Trophoblast cell (in vitro differentiated cells and primary cell): ENCODE measurements around the gene GGTA1. TPM values are rescaled to one million over a fixed set of nuclear protein-coding genes. Genes with fewer than 3 reads are reported as not detected.
A peak's percentile ranks its signal among the peaks of the same experiment; 100 is the strongest.

Experiments
- DNase-seq, 2 donors: peaks; one replicate each; pipeline ENCODE4 v3.0.0-alpha.2; 2016
- H2AFZ ChIP-seq: 2 replicates; pipeline ENCODE4 v1.6.1; 2013; ENCODE audit warnings: low read length, moderate library complexity, mild to moderate bottlenecking; ENCODE audit not compliant: insufficient read depth, poor library complexity
- H2AK5ac ChIP-seq: 2 replicates; pipeline ENCODE4 v1.6.1; 2013; ENCODE audit warnings: mild to moderate bottlenecking, low read length
- H2BK120ac ChIP-seq: 2 replicates; pipeline ENCODE4 v1.6.1; 2013; ENCODE audit warnings: low read length, mild to moderate bottlenecking, moderate library complexity; ENCODE audit not compliant: insufficient read depth, poor library complexity
- H2BK12ac ChIP-seq: 2 replicates; pipeline ENCODE4 v1.6.1; 2013; ENCODE audit warnings: mild to moderate bottlenecking, low read length, moderate library complexity
- H2BK5ac ChIP-seq: 2 replicates; pipeline ENCODE4 v1.6.1; 2013; ENCODE audit warnings: low read length, low read depth, moderate library complexity, mild to moderate bottlenecking; ENCODE audit not compliant: poor library complexity
- H3K14ac ChIP-seq: 2 replicates; pipeline ENCODE4 v1.6.1; 2013; ENCODE audit warnings: mild to moderate bottlenecking, low read length
- H3K18ac ChIP-seq: 2 replicates; pipeline ENCODE4 v1.6.1; 2013; ENCODE audit warnings: mild to moderate bottlenecking, low read length
- H3K23ac ChIP-seq: 2 replicates; pipeline ENCODE4 v1.6.1; 2013; ENCODE audit warnings: low read length
- H3K27ac ChIP-seq: 2 replicates; pipeline ENCODE4 v1.5.1; 2013; ENCODE audit warnings: low read depth, mild to moderate bottlenecking, inconsistent platforms, low read length, moderate library complexity
- H3K27me3 ChIP-seq: 2 replicates; pipeline ENCODE4 v1.6.1; 2013; ENCODE audit warnings: inconsistent platforms, mild to moderate bottlenecking, low read length, moderate library complexity; ENCODE audit not compliant: insufficient read depth
- H3K36me3 ChIP-seq, 2 experiments: 1 replicate in 1 of 2; 2 replicates in 1 of 2; pipeline ENCODE4 v1.6.1; 2013; ENCODE audit warnings: low read length in 2 of 2, mild to moderate bottlenecking in 2 of 2, moderate library complexity in 1 of 2; ENCODE audit not compliant: insufficient read depth in 2 of 2, control insufficient read depth in 1 of 2
- H3K4ac ChIP-seq: 2 replicates; pipeline ENCODE4 v1.6.1; 2013; ENCODE audit warnings: low read depth, mild to moderate bottlenecking, low read length, moderate library complexity
- H3K4me1 ChIP-seq, 2 experiments: 1 replicate in 1 of 2; 2 replicates in 1 of 2; pipeline ENCODE4 v1.6.1; 2013; ENCODE audit warnings: low read length in 2 of 2, mild to moderate bottlenecking in 2 of 2, moderate library complexity in 1 of 2; ENCODE audit not compliant: insufficient read depth in 2 of 2, control insufficient read depth in 1 of 2
- H3K4me2 ChIP-seq: 2 replicates; pipeline ENCODE4 v1.6.1; 2013; ENCODE audit warnings: inconsistent platforms, mild to moderate bottlenecking, low read length, moderate library complexity
- H3K4me3 ChIP-seq: 2 replicates; pipeline ENCODE4 v1.5.1; 2013; ENCODE audit warnings: mild to moderate bottlenecking, low read depth, low read length, inconsistent platforms
- H3K79me1 ChIP-seq: one replicate; pipeline ENCODE4 v1.6.1; 2013; ENCODE audit warnings: low read length
- H3K79me2 ChIP-seq: 2 replicates; pipeline ENCODE4 v1.6.1; 2013; ENCODE audit warnings: low read length, mild to moderate bottlenecking; ENCODE audit not compliant: control insufficient read depth, insufficient read depth, poor library complexity
- H3K9ac ChIP-seq: 2 replicates; pipeline ENCODE4 v1.6.1; 2013; ENCODE audit warnings: mild to moderate bottlenecking, low read length
- H3K9me3 ChIP-seq: 2 replicates; pipeline ENCODE4 v1.6.1; 2013; ENCODE audit warnings: low read depth, mild to moderate bottlenecking, control low read depth, inconsistent platforms, low read length; ENCODE audit not compliant: insufficient read depth
- H4K12ac ChIP-seq: 2 replicates; pipeline ENCODE4 v1.6.1; 2013; ENCODE audit warnings: low read depth, mild to moderate bottlenecking, low read length, moderate library complexity
- H4K8ac ChIP-seq: 2 replicates; pipeline ENCODE4 v1.6.1; 2013; ENCODE audit warnings: low read depth, mild to moderate bottlenecking, low read length, moderate library complexity
- H4K91ac ChIP-seq: one replicate; pipeline ENCODE4 v1.6.1; 2013; ENCODE audit warnings: low read depth, mild to moderate bottlenecking, low read length, moderate library complexity
- WGBS: extraction: QIAGEN DNeasy Blood & Tissue Kit; methylation state at CpG from one replicate; pipeline ENCODE4 v1.1.7; 2013; ENCODE audit warnings: missing lambda C conversion rate; ENCODE audit not compliant: insufficient read length, insufficient coverage; ENCODE audit errors: extremely low coverage; 5-methylcytosine and 5-hydroxymethylcytosine counted together
- polyA plus RNA-seq: library from polyadenylated mRNA; stranded (reverse); fragments of 200-250 nt; gene quantifications from 2 replicates; pipeline ENCODE4 v1.2.3, GENCODE V29; 2013

The GGTA1 gene
- 0.14 and 0.15 TPM in 2 replicates for polyA plus RNA-seq

- H3K27ac ChIP-seq: no peak within 1 kb of the TSS
- H2BK12ac ChIP-seq: no peak within 1 kb of the TSS
- H3K9me3 ChIP-seq: peaks cover 2% of the 10 kb centered on the region
- H3K23ac ChIP-seq: no peak within 1 kb of the TSS
- peak within 1 kb of the TSS; percentile 66 for H3K4me2 ChIP-seq
- H3K4ac ChIP-seq: no peak within 1 kb of the TSS
- H3K14ac ChIP-seq: peak within 1 kb of the TSS; percentile 18
- WGBS: no CpG with 5 or more reads among the region's 72 CpGs
- no peak within 1 kb of the TSS for H3K9ac ChIP-seq
- no peaks in the 10 kb centered on the region for H3K79me2 ChIP-seq
- peak; percentile 52 to 73 for DNase-seq
- no peaks in the 10 kb centered on the region for H3K79me1 ChIP-seq
- no peak within 1 kb of the TSS for H4K91ac ChIP-seq
- H2BK120ac ChIP-seq: no peak within 1 kb of the TSS
- peaks cover 8 to 10% of the 10 kb centered on the region in 2 experiments for H3K4me1 ChIP-seq
- H2AK5ac ChIP-seq: no peak within 1 kb of the TSS
- H3K36me3 ChIP-seq: no peaks in the 10 kb centered on the region
- peak within 1 kb of the TSS; percentile 50 for H4K8ac ChIP-seq
- H2AFZ ChIP-seq: peak within 1 kb of the TSS; percentile 66
- no peak within 1 kb of the TSS for H4K12ac ChIP-seq
- no peak within 1 kb of the TSS for H2BK5ac ChIP-seq
- H3K4me3 ChIP-seq: peak within 1 kb of the TSS; percentile 32
- H3K18ac ChIP-seq: no peak within 1 kb of the TSS
- peaks cover 30% of the 10 kb centered on the region for H3K27me3 ChIP-seq
These were observed at the start of gene GGTA1 for GRCh38 chr9:121499427-121500164. Gene GGTA1, minus strand, starts transcription at chr9:121499844. Its CDS starts 31,922 bp downstream, at chr9:121467922.

DNA sequence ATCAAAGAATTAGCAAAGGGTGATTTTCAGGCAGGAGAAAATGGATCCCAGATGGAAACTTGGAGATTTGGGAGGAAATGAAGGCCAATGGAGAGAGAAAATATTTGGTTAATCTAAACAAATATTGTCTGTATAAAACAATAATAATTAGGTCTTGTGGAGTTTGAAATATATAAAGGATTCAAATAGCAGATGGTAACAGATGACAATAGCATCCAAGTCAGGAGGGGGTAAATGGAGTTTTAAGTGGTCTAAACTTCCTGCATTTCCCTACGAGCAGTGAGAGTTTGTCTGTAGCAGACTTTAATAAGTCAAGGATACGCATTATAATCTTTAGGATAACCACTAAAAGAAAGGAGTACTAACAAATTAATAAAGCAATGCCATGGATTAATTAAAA lies 49.0 kb upstream of the GGTA1 start:
- peaks cover 1% of the 10 kb centered on the region for H3K9me3 ChIP-seq
- H3K79me1 ChIP-seq: peaks cover 5% of the 10 kb centered on the region
- no peak overlapping the region for H2BK5ac ChIP-seq
- H2BK12ac ChIP-seq: no peak overlapping the region
- no peak for DNase-seq
- no peak overlapping the region for H4K91ac ChIP-seq
- H3K4me1 ChIP-seq: peaks cover 4 to 6% of the 10 kb centered on the region in 2 experiments
- H3K27me3 ChIP-seq: no peaks in the 10 kb centered on the region
- H2AFZ ChIP-seq: no peak overlapping the region
- H3K27ac ChIP-seq: no peak overlapping the region
- no peaks in the 10 kb centered on the region for H3K36me3 ChIP-seq
- no peak overlapping the region for H3K4me3 ChIP-seq
- no peak overlapping the region for H3K4ac ChIP-seq
- H3K79me2 ChIP-seq: no peaks in the 10 kb centered on the region
- H2AK5ac ChIP-seq: no peak overlapping the region
- H4K8ac ChIP-seq: no peak overlapping the region
- no peak overlapping the region for H3K9ac ChIP-seq
- no peak overlapping the region for H3K18ac ChIP-seq
- no peak overlapping the region for H3K4me2 ChIP-seq
- no peak overlapping the region for H2BK120ac ChIP-seq
- H3K14ac ChIP-seq: no peak overlapping the region
- no peak overlapping the region for H4K12ac ChIP-seq
- no peak overlapping the region for H3K23ac ChIP-seq
- WGBS: no CpG with 5 or more reads among the region's 2 CpGs

- no peak overlapping the region for H3K4me3 ChIP-seq
- H3K27me3 ChIP-seq: no peaks in the 10 kb centered on the region
- no peak overlapping the region for H2BK120ac ChIP-seq
- no peak overlapping the region for H2AFZ ChIP-seq
- no peak overlapping the region for H3K9ac ChIP-seq
- H3K4me1 ChIP-seq: peaks cover 4% of the 10 kb centered on the region in 2 experiments
- H4K8ac ChIP-seq: peak overlapping the region; percentile 64
- H2BK12ac ChIP-seq: no peak overlapping the region
- no peak overlapping the region for H4K12ac ChIP-seq
- no peaks in the 10 kb centered on the region for H3K36me3 ChIP-seq
- no peaks in the 10 kb centered on the region for H3K79me2 ChIP-seq
- H3K4ac ChIP-seq: no peak overlapping the region
- no peak overlapping the region for H4K91ac ChIP-seq
- H3K9me3 ChIP-seq: peaks cover 3% of the 10 kb centered on the region
- no peak overlapping the region for H2BK5ac ChIP-seq
- peak; percentile 98 to 100 for DNase-seq
- no peak overlapping the region for H3K27ac ChIP-seq
- no peak overlapping the region for H3K23ac ChIP-seq
- peaks cover 4% of the 10 kb centered on the region for H3K79me1 ChIP-seq
- H3K14ac ChIP-seq: no peak overlapping the region
- no CpG with 5 or more reads among the region's 27 CpGs for WGBS
- peak overlapping the region; percentile 32 for H3K4me2 ChIP-seq
- H3K18ac ChIP-seq: no peak overlapping the region
- H2AK5ac ChIP-seq: no peak overlapping the region
These were observed 46.3 kb upstream of the GGTA1 start for GRCh38 chr9:121545875-121546423.

- Histone ChIP-seq H3K23ac (no peak overlapping the region), H3K4me1 (no peaks in the 10 kb centered on the region)
- WGBS: no CpG with 5 or more reads among the region's 33 CpGs
These were observed 45.7 kb upstream of the GGTA1 start for GRCh38 chr9:121545150-121545874.

More at GRCh38 chr9:121545150-121545874, 45.7 kb upstream of the GGTA1 start:
- H2BK120ac ChIP-seq: no peak overlapping the region
- DNase-seq: no peak
- H3K4me2 ChIP-seq: no peak overlapping the region
- H3K9me3 ChIP-seq: peaks cover 3% of the 10 kb centered on the region
- H3K27me3 ChIP-seq: no peaks in the 10 kb centered on the region
- no peaks in the 10 kb centered on the region for H3K36me3 ChIP-seq
- no peaks in the 10 kb centered on the region for H3K79me2 ChIP-seq
- H4K91ac ChIP-seq: no peak overlapping the region
- no peak overlapping the region for H3K4me3 ChIP-seq
- peak overlapping the region; percentile 20 for H2AK5ac ChIP-seq
- no peak overlapping the region for H2BK5ac ChIP-seq
- no peak overlapping the region for H3K14ac ChIP-seq
- no peak overlapping the region for H3K18ac ChIP-seq
- no peak overlapping the region for H3K27ac ChIP-seq
- peak overlapping the region; percentile 8 for H2BK12ac ChIP-seq
- H2AFZ ChIP-seq: no peak overlapping the region
- no peak overlapping the region for H4K12ac ChIP-seq
- H3K4ac ChIP-seq: no peak overlapping the region
- H4K8ac ChIP-seq: no peak overlapping the region
- H3K79me1 ChIP-seq: no peaks in the 10 kb centered on the region
- no peak overlapping the region for H3K9ac ChIP-seq
